Progenitor cell of endocrine pancreas (in vitro differentiated cells): ENCODE results near the gene SETD6. TPM values are rescaled to one million over a fixed set of nuclear protein-coding genes. Genes with fewer than 3 reads are reported as not detected.

Source experiments
- DNase-seq: peaks from one replicate; pipeline ENCODE4 v3.0.0; 2021; ENCODE audit warnings: low spot score; ENCODE audit not compliant: unreplicated experiment
- H3K27ac Mint-ChIP-seq: 2 replicates; pipeline ENCODE4 v1.8.0; 2021; ENCODE audit warnings: mild to moderate bottlenecking, moderate library complexity, mixed read lengths
- H3K27me3 Mint-ChIP-seq: 2 replicates; pipeline ENCODE4 v1.8.0; 2021; ENCODE audit warnings: mixed read lengths
- H3K36me3 Mint-ChIP-seq: 2 replicates; pipeline ENCODE4 v1.8.0; 2022; ENCODE audit warnings: mixed read lengths; ENCODE audit not compliant: insufficient read depth
- H3K4me1 Mint-ChIP-seq: 2 replicates; pipeline ENCODE4 v1.8.0; 2021; ENCODE audit warnings: low read depth, mixed read lengths
- H3K4me3 Mint-ChIP-seq: 2 replicates; pipeline ENCODE4 v1.8.0; 2021; ENCODE audit warnings: low read depth, mild to moderate bottlenecking, moderate library complexity, mixed read lengths
- H3K9me3 Mint-ChIP-seq: 2 replicates; pipeline ENCODE4 v1.8.0; 2021; ENCODE audit warnings: low read depth, mixed read lengths
- CTCF ChIP-seq: fragments of 200-600 bp; sonication (generic); IDR thresholded peaks from one replicate; pipeline ENCODE4 v1.5.0; 2021; ENCODE audit warnings: antibody characterized with exemption, mild to moderate bottlenecking; ENCODE audit not compliant: unreplicated experiment
- total RNA-seq: library from RNA; stranded (reverse); gene quantifications from 2 replicates; pipeline ENCODE4 v1.2.1, GENCODE V29; 2021

Gene SETD6
- total RNA-seq, 1 donor from 2014 or later, result 33.7 TPM

DNA sequence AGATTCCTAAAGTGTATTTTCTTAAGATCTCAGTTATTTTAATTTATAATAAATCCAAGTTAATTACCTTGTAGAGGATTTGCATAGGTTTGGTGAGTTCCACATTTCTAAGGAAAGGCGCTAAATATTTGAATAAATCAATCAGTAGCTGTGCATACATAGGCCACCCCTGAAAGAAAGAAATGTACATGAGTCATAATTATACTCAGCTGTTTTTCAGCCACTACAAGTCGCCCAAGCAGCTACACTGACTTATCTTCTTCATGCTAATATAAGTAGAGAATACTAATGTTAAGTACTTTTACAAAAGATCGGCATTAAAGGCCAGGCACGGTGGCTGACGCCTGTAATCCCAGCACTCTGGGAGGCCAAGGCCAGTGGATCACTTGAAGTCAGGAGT, 14.9 kb downstream of the SETD6 start:
- TF ChIP-seq CTCF, result no peak
- Mint-ChIP-seq H3K27me3 (no peaks in the 10 kb centered on the region), H3K9me3 (no peaks in the 10 kb centered on the region), H3K4me3 (no peak overlapping the region), H3K36me3 (peaks cover 35% of the 10 kb centered on the region), H3K27ac (no peak overlapping the region), H3K4me1 (no peaks in the 10 kb centered on the region)
- DNase-seq, result no peak

DNA sequence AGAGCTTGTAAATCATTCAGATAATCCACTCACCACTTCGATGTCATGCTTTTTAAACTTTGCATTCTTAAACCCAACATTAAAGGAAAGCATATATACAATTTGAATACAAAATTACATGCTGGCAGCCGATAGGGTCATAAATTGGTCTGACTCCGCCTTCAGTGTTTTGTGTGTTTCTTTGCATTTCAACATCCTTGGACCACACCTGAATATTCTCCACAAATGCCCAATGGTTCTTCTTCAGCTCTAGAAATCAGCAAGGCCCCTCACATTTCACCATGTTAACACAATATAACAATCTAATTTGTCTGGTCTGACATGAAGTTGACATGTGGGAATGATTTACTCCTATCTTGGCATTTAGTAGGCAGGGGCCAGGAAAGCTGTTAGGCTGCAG, 17.1 kb downstream of the SETD6 start:
- Mint-ChIP-seq H3K27ac (no peak overlapping the region), H3K4me3 (no peak overlapping the region), H3K36me3 (peaks cover 32% of the 10 kb centered on the region), H3K27me3 (no peaks in the 10 kb centered on the region), H3K4me1 (no peaks in the 10 kb centered on the region), H3K9me3 (no peaks in the 10 kb centered on the region)
- no peak for DNase-seq
- no peak for TF ChIP-seq CTCF

DNA sequence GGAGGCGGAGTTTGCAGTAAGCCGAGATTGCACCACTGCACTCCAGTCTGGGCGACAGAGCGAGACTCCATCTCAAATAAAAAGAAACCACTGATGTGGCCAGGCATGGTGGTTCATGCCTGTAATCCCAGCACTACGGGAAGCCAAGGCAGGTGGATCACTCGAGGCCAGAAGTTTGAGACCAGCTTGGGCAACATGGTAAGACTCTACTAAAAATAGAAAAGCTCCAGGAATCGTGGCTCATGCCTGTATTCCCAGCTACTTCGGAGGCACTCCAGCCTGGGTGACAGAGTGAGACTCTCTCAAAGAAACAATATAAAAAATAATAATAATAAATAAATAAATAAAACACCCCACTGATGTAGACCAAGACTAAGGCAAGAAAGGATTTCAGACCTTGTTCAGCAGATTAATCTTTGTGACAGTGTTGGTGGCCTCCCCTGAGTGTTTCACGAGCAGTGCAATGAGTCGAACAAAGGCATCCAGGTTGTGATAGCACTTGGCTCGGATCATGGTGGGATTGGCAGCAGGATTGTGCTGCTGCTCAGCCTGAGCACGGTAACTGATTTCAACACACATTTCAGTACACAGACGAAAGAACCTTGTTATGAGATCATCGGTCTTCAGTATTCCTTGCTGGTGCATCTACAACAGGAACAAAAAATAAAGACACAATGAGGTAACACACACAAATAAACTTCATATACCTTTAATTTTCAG, 18.6 kb downstream of the SETD6 start:
- no peak for TF ChIP-seq CTCF
- H3K27ac Mint-ChIP-seq, result peak overlapping the region; percentile 78
- no peaks in the 10 kb centered on the region for H3K27me3 Mint-ChIP-seq
- peaks cover 39% of the 10 kb centered on the region for H3K36me3 Mint-ChIP-seq
- no peak for DNase-seq
- H3K9me3 Mint-ChIP-seq, result no peaks in the 10 kb centered on the region
- no peak overlapping the region for H3K4me3 Mint-ChIP-seq
- no peaks in the 10 kb centered on the region for H3K4me1 Mint-ChIP-seq

GRCh38 chr16:58535100-58535499, 19.8 kb downstream of the SETD6 start:
- Mint-ChIP-seq H3K4me1 (no peaks in the 10 kb centered on the region), H3K9me3 (no peaks in the 10 kb centered on the region), H3K27ac (peak overlapping the region; percentile 1), H3K36me3 (peaks cover 42% of the 10 kb centered on the region), H3K4me3 (no peak overlapping the region), H3K27me3 (no peaks in the 10 kb centered on the region)
- no peak for TF ChIP-seq CTCF
- no peak for DNase-seq

- H3K27ac Mint-ChIP-seq, result no peak overlapping the region
- no peaks in the 10 kb centered on the region for H3K4me1 Mint-ChIP-seq
- no peak for TF ChIP-seq CTCF
Observed at GRCh38 chr16:58536278-58536677, 21.0 kb downstream of the SETD6 start.

More at GRCh38 chr16:58536278-58536677, 21.0 kb downstream of the SETD6 start:
- no peak overlapping the region for H3K4me3 Mint-ChIP-seq
- DNase-seq, result no peak
- peaks cover 43% of the 10 kb centered on the region for H3K36me3 Mint-ChIP-seq
- no peaks in the 10 kb centered on the region for H3K27me3 Mint-ChIP-seq
- H3K9me3 Mint-ChIP-seq, result no peaks in the 10 kb centered on the region
